Bronchial epithelial cell (primary cell): ENCODE data around the gene H6PD. TPM values are rescaled to one million over a fixed set of nuclear protein-coding genes. Genes with fewer than 3 reads are reported as not detected.

ENCODE experiments used
- DNase-seq: peaks from one replicate; pipeline ENCODE4 v3.0.0-alpha.2; 2010; ENCODE audit warnings: low read depth
- FAIRE-seq: peaks from 2 replicates; lab custom pipeline; 2011; peaks lifted over from hg19 to GRCh38; lab: Jason Lieb, UNC
- H3K27me3 ChIP-seq: 2 replicates; pipeline ENCODE4 v1.5.1; 2011; ENCODE audit warnings: low read length; ENCODE audit not compliant: control insufficient read depth, insufficient read depth
- H3K36me3 ChIP-seq: 2 replicates; pipeline ENCODE4 v1.5.1; 2011; ENCODE audit warnings: low read length; ENCODE audit not compliant: control insufficient read depth, insufficient read depth
- H3K4me3 ChIP-seq: 2 replicates; pipeline ENCODE4 v1.5.1; 2011; ENCODE audit warnings: mild to moderate bottlenecking, low read depth, low read length, control low read depth
- total RNA-seq: library from RNA; depleted of rRNA; stranded (reverse); fragments of >200 nt; gene quantifications from 2 replicates; pipeline ENCODE4 v1.2.1, GENCODE V29; 2014
- TF ChIP-seq, protein P1 (sequence below): IDR thresholded peaks from 2 replicates; pipeline ENCODE4 v1.5.1; 2011; ENCODE audit warnings: mild to moderate bottlenecking, moderate library complexity, low read length, control low read depth, inconsistent platforms; ENCODE audit not compliant: insufficient read depth, severe bottlenecking

Gene H6PD
- total RNA-seq, 1 donor from 2014 or later: 5.5 TPM

GRCh38 chr1:9253004-9253403, 18.4 kb downstream of the H6PD start:
- DNase-seq (no peak), FAIRE-seq (no peak)
- Histone ChIP-seq H3K4me3 (no peak overlapping the region), H3K27me3 (no peaks in the 10 kb centered on the region), H3K36me3 (no peaks in the 10 kb centered on the region)
- TF ChIP-seq, protein P1, sequence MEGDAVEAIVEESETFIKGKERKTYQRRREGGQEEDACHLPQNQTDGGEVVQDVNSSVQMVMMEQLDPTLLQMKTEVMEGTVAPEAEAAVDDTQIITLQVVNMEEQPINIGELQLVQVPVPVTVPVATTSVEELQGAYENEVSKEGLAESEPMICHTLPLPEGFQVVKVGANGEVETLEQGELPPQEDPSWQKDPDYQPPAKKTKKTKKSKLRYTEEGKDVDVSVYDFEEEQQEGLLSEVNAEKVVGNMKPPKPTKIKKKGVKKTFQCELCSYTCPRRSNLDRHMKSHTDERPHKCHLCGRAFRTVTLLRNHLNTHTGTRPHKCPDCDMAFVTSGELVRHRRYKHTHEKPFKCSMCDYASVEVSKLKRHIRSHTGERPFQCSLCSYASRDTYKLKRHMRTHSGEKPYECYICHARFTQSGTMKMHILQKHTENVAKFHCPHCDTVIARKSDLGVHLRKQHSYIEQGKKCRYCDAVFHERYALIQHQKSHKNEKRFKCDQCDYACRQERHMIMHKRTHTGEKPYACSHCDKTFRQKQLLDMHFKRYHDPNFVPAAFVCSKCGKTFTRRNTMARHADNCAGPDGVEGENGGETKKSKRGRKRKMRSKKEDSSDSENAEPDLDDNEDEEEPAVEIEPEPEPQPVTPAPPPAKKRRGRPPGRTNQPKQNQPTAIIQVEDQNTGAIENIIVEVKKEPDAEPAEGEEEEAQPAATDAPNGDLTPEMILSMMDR: no peak

DNA sequence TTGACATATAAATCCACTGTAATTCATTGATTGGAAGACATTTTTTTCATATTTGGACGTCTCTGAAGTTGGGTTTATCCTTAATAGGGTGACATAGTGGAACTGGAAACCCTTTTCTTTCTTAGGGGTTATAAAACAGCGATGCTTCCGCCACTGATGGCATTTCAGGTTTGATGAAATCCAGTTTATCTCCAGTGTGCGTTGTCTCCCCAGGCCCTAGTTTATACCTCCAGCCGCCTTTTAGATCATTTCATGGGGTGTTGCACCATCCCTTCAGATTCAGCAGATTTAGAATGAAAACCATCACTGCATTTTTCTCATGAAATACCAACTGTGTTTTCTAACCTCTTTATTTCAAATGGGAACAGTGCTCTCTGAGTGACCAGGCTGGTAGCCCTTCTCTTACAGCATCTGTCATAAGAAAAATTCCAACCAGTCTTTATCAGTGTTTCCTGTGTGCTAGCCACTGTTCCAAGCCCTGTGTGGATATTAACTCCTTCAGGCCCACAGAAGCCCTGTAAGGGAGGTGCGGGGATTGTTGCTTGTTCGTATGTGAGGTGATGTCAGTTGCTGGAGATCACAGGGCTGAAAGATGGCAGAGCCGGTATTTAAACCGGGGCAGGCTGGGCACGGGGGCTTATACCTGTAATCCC, 19.0 kb downstream of the H6PD start:
- Histone ChIP-seq H3K36me3 (no peaks in the 10 kb centered on the region), H3K27me3 (no peaks in the 10 kb centered on the region), H3K4me3 (no peak overlapping the region)
- TF ChIP-seq, protein P1: no peak
- FAIRE-seq: no peak
- no peak for DNase-seq

- FAIRE-seq: no peak
Observed at GRCh38 chr1:9256332-9256731, 21.8 kb downstream of the H6PD start.

DNA sequence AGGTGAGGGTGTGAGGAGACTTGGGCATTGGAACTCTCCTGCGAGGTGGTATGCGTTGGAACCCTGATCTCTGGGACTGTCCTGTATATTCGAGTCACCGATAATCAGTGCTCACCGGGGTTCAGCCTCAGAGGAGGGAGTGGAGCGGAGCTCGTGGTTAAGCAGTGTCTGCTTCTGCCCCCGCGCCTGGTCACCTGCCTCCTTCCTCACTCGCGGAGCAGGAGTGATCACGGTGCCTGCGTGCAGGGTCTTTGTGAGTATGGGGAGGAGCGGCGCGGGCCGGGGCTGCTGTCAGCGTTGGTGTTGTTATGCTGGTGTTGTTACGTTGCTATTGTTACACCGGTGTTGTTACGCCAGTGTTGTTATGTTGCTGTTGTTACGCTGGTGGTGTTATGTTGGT, 23.3 kb downstream of the H6PD start:
- no peak for DNase-seq
- Histone ChIP-seq H3K4me3 (no peak overlapping the region), H3K36me3 (no peaks in the 10 kb centered on the region), H3K27me3 (no peaks in the 10 kb centered on the region)
- TF ChIP-seq, protein P1: no peak
- no peak for FAIRE-seq

More at GRCh38 chr1:9256332-9256731, 21.8 kb downstream of the H6PD start:
- H3K4me3 ChIP-seq: no peak overlapping the region
- no peak for DNase-seq
- no peaks in the 10 kb centered on the region for H3K27me3 ChIP-seq
- H3K36me3 ChIP-seq: no peaks in the 10 kb centered on the region
- TF ChIP-seq, protein P1: no peak

DNA sequence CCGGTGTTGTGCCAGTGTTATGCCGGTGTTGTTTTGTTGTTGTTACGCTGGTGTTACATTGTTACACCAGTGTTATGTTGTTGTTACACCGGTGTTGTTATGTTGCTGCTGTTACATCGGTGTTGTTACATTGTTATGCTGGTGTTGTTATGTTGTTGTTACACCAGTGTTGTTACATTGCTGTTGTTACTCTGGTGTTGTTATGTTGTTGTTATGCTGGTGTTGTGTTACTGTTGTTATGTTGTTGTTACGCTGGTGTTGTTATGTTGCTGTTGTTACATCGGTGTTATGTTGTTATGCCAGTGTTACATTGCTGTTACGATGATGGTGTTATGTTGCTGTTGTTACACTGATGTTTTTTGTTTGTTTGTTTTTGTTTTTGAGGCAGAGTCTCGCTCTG, 24.1 kb downstream of the H6PD start:
- DNase-seq (no peak), FAIRE-seq (peak; percentile 97)
- H3K36me3 ChIP-seq: no peaks in the 10 kb centered on the region
- H3K4me3 ChIP-seq: no peak overlapping the region
- TF ChIP-seq, protein P1: no peak
- H3K27me3 ChIP-seq: no peaks in the 10 kb centered on the region

DNA sequence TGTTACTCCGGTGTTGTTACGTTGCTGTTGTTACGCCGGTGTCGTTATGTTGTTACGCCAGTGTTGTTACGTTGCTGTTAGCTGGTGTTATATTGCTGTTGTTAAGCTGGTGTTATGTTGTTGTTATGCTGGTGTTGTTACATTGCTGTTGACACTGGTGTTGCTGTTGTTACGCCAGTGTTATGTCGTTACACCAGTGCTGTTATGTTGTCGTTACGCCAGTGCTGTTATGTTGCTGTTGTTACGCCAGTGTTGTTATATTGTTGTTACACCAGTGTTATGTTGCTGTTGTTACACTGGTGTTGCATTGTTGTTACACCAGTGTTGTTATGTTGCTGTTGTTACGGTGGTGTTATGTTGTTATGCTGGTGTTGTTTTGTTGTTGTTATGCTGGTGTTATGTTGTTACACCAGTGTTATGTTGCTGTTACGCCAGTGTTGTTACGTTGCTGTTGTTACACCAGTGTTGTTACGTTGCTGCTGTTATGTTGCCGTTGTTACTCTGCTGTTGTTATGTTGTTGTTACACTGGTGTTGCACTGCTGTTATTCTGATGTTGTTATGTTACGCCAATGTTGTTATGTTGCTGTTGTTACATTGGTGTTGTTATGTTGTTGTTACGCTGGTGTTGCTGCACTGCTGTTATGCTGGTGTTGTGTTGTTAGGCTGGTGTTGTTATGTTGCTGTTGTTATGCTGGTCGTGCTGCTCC, 25.6 kb downstream of the H6PD start:
- TF ChIP-seq, protein P1: no peak

More for the DNA sequence above, 25.6 kb downstream of the H6PD start:
- Histone ChIP-seq H3K4me3 (no peak overlapping the region), H3K36me3 (no peaks in the 10 kb centered on the region), H3K27me3 (no peaks in the 10 kb centered on the region)
- FAIRE-seq (peak; percentile 99), DNase-seq (no peak)
